Measurements from ENCODE around the gene FAM131A. TPM values are rescaled to one million over a fixed set of nuclear protein-coding genes. Genes with fewer than 3 reads are reported as not detected.

FAM131A gene
- total RNA-seq, 1 experiment from 2014 or later, result 13.9 TPM

GRCh38 chr3:184375747-184376461 is 38.5 kb downstream of the FAM131A start:
- DNase-seq (ENCODE audit: low read depth in 1 of 2, low spot score in 2 of 2), result no peak
- no peak overlapping the region for H3K4me3 ChIP-seq
- H3K27me3 ChIP-seq (replicated peaks), result peaks cover 4% of the 10 kb centered on the region
- H3K9me3 ChIP-seq (replicated peaks), result no peaks in the 10 kb centered on the region
- no peaks in the 10 kb centered on the region for H3K36me3 ChIP-seq
- no peak overlapping the region for H3K27ac ChIP-seq
- peaks cover 6% of the 10 kb centered on the region for H3K4me1 ChIP-seq (replicated peaks)

GRCh38 chr3:184377374-184377773 is 40.0 kb downstream of the FAM131A start:
- Histone ChIP-seq H3K27ac (no peak overlapping the region), H3K27me3 (replicated peaks) (peaks cover 6% of the 10 kb centered on the region), H3K4me1 (replicated peaks) (peaks cover 6% of the 10 kb centered on the region), H3K4me3 (no peak overlapping the region), H3K9me3 (replicated peaks) (no peaks in the 10 kb centered on the region), H3K36me3 (no peaks in the 10 kb centered on the region)
- no peak for DNase-seq (ENCODE audit: low read depth in 1 of 2, low spot score in 2 of 2)

- no peak for DNase-seq (ENCODE audit: low read depth in 1 of 2, low spot score in 2 of 2)
- H3K4me1 ChIP-seq (replicated peaks), result peaks cover 6% of the 10 kb centered on the region
- H3K27ac ChIP-seq, result no peak within 1 kb of the TSS
- H3K4me3 ChIP-seq, result no peak within 1 kb of the TSS
- peaks cover 6% of the 10 kb centered on the region for H3K27me3 ChIP-seq (replicated peaks)
- no peaks in the 10 kb centered on the region for H3K9me3 ChIP-seq (replicated peaks)
- H3K36me3 ChIP-seq, result no peaks in the 10 kb centered on the region
Observed at GRCh38 chr3:184377882-184378445, 40.6 kb downstream of the FAM131A start, which contains the start of gene THPO. Gene THPO, minus strand, starts transcription at chr3:184378207. Its CDS starts 1,948 bp downstream, at chr3:184376259.

GRCh38 chr3:184378651-184379357 is 41.4 kb downstream of the FAM131A start:
- no peak overlapping the region for H3K27ac ChIP-seq
- no peaks in the 10 kb centered on the region for H3K36me3 ChIP-seq
- H3K4me3 ChIP-seq, result no peak overlapping the region
- H3K4me1 ChIP-seq (replicated peaks), result peaks cover 6% of the 10 kb centered on the region
- no peak for DNase-seq (ENCODE audit: low read depth in 1 of 2, low spot score in 2 of 2)
- no peaks in the 10 kb centered on the region for H3K9me3 ChIP-seq (replicated peaks)
- peaks cover 6% of the 10 kb centered on the region for H3K27me3 ChIP-seq (replicated peaks)

- Histone ChIP-seq H3K4me1 (replicated peaks) (peaks cover 6% of the 10 kb centered on the region), H3K4me3 (peak within 1 kb of the TSS; percentile 33), H3K9me3 (replicated peaks) (no peaks in the 10 kb centered on the region), H3K36me3 (no peaks in the 10 kb centered on the region), H3K27ac (no peak within 1 kb of the TSS), H3K27me3 (replicated peaks) (peaks cover 6% of the 10 kb centered on the region)
- DNase-seq (ENCODE audit: low read depth in 1 of 2, low spot score in 2 of 2), result no peak
Observed at GRCh38 chr3:184379358-184380184, 42.2 kb downstream of the FAM131A start, which contains the start of gene CHRD. Gene CHRD, plus strand, starts transcription at chr3:184380054. Its CDS starts 265 bp downstream, at chr3:184380319.

- DNase-seq (ENCODE audit: low read depth in 1 of 2, low spot score in 2 of 2), result peak in 1 of 2 experiments; percentile 57
- Histone ChIP-seq H3K27me3 (replicated peaks) (peaks cover 6% of the 10 kb centered on the region), H3K4me1 (replicated peaks) (peaks cover 6% of the 10 kb centered on the region), H3K36me3 (no peaks in the 10 kb centered on the region), H3K4me3 (peak overlapping the region; percentile 33), H3K9me3 (replicated peaks) (no peaks in the 10 kb centered on the region), H3K27ac (no peak overlapping the region)
Observed at GRCh38 chr3:184380185-184380626, 42.8 kb downstream of the FAM131A start.

- peak overlapping the region; percentile 33 for H3K4me3 ChIP-seq
- no peaks in the 10 kb centered on the region for H3K9me3 ChIP-seq (replicated peaks)
- DNase-seq (ENCODE audit: low read depth in 1 of 2, low spot score in 2 of 2), result no peak
- H3K36me3 ChIP-seq, result no peaks in the 10 kb centered on the region
- peaks cover 6% of the 10 kb centered on the region for H3K27me3 ChIP-seq (replicated peaks)
- H3K27ac ChIP-seq, result no peak overlapping the region
- H3K4me1 ChIP-seq (replicated peaks), result peaks cover 6% of the 10 kb centered on the region
Observed at GRCh38 chr3:184380627-184381260, 43.3 kb downstream of the FAM131A start.

GRCh38 chr3:184381261-184382224 is 44.1 kb downstream of the FAM131A start:
- no peaks in the 10 kb centered on the region for H3K36me3 ChIP-seq
- DNase-seq (ENCODE audit: low read depth in 1 of 2, low spot score in 2 of 2), result no peak
- no peak overlapping the region for H3K4me3 ChIP-seq
- peaks cover 6% of the 10 kb centered on the region for H3K4me1 ChIP-seq (replicated peaks)
- no peaks in the 10 kb centered on the region for H3K9me3 ChIP-seq (replicated peaks)
- no peak overlapping the region for H3K27ac ChIP-seq
- H3K27me3 ChIP-seq (replicated peaks), result peaks cover 6% of the 10 kb centered on the region

- no peak for DNase-seq (ENCODE audit: low read depth in 1 of 2, low spot score in 2 of 2)
- peaks cover 6% of the 10 kb centered on the region for H3K4me1 ChIP-seq (replicated peaks)
- no peak overlapping the region for H3K4me3 ChIP-seq
- H3K9me3 ChIP-seq (replicated peaks), result no peaks in the 10 kb centered on the region
- no peak overlapping the region for H3K27ac ChIP-seq
- no peaks in the 10 kb centered on the region for H3K36me3 ChIP-seq
- peaks cover 6% of the 10 kb centered on the region for H3K27me3 ChIP-seq (replicated peaks)
Observed at GRCh38 chr3:184382326-184383032, 45.1 kb downstream of the FAM131A start.

GRCh38 chr3:184383033-184383740 is 45.8 kb downstream of the FAM131A start:
- no peak for DNase-seq (ENCODE audit: low read depth in 1 of 2, low spot score in 2 of 2)
- H3K4me3 ChIP-seq, result no peak overlapping the region
- H3K4me1 ChIP-seq (replicated peaks), result peaks cover 6% of the 10 kb centered on the region
- peaks cover 6% of the 10 kb centered on the region for H3K27me3 ChIP-seq (replicated peaks)
- H3K36me3 ChIP-seq, result no peaks in the 10 kb centered on the region
- no peaks in the 10 kb centered on the region for H3K9me3 ChIP-seq (replicated peaks)
- H3K27ac ChIP-seq, result no peak overlapping the region

- H3K27me3 ChIP-seq (replicated peaks), result peaks cover 6% of the 10 kb centered on the region
- no peak overlapping the region for H3K27ac ChIP-seq
- H3K4me1 ChIP-seq (replicated peaks), result peaks cover 6% of the 10 kb centered on the region
- DNase-seq (ENCODE audit: low read depth in 1 of 2, low spot score in 2 of 2), result no peak
- H3K4me3 ChIP-seq, result no peak overlapping the region
- H3K9me3 ChIP-seq (replicated peaks), result no peaks in the 10 kb centered on the region
- H3K36me3 ChIP-seq, result no peaks in the 10 kb centered on the region
Observed at GRCh38 chr3:184384342-184384741, 46.9 kb downstream of the FAM131A start.
